DOHH2 (cell line): ENCODE measurements around the gene TENT4A.

Source experiments
- EZH2phosphoT487 ChIP-seq: fragments of 200-600 bp; sonication (generic); IDR thresholded peaks from 2 replicates; pipeline ENCODE4 v1.6.1; 2017; ENCODE audit warnings: borderline replicate concordance, mild to moderate bottlenecking, antibody characterized with exemption, low read length, moderate library complexity, mixed read lengths
- TF ChIP-seq, protein P1 (sequence below): fragments of 200-600 bp; sonication (generic); IDR thresholded peaks from one replicate; pipeline ENCODE4 v1.5.1; 2014; ENCODE audit warnings: antibody characterized with exemption, mild to moderate bottlenecking, low read depth, low read length; ENCODE audit not compliant: poor library complexity, severe bottlenecking

DNA sequence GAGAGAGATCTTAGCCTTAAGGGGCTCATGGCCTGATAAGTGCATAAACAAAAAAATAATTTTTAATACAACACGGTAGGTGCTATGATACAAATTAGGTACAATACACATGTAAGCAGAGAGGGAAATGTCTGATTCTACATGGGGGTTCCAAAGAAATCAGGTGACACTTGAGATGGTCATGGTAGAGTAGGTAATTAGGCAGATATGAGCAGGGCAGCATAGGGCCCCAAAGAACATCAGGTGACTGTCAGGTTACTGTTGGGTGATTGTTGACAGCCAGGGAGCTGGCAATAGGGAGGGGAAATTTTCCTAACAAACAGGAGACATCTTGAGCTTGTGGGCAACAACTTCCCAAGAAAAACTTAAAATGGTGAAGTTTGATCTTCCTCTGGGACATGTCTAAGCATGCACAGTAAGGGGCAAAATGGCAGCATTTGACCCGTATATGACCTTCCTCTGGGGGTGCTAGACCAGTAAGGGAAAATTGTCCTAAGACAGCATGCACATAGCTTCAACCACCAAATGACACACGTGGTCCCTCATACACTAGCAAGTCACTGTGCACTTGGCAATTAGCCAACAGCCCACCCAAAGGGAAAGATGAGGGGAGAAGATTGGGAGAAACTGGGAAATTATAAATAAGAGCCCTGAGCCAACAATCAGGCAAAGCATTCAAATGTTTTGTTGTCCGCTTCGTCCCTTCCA, 37.3 kb upstream of the TENT4A start:
- TF ChIP-seq, protein P1, sequence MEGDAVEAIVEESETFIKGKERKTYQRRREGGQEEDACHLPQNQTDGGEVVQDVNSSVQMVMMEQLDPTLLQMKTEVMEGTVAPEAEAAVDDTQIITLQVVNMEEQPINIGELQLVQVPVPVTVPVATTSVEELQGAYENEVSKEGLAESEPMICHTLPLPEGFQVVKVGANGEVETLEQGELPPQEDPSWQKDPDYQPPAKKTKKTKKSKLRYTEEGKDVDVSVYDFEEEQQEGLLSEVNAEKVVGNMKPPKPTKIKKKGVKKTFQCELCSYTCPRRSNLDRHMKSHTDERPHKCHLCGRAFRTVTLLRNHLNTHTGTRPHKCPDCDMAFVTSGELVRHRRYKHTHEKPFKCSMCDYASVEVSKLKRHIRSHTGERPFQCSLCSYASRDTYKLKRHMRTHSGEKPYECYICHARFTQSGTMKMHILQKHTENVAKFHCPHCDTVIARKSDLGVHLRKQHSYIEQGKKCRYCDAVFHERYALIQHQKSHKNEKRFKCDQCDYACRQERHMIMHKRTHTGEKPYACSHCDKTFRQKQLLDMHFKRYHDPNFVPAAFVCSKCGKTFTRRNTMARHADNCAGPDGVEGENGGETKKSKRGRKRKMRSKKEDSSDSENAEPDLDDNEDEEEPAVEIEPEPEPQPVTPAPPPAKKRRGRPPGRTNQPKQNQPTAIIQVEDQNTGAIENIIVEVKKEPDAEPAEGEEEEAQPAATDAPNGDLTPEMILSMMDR: peak; percentile 26
- no peak for TF ChIP-seq EZH2phosphoT487
